ENCODE results near the gene GPR171. TPM values are rescaled to one million over a fixed set of nuclear protein-coding genes. Genes with fewer than 3 reads are reported as not detected.

Gene GPR171
- total and polyA plus RNA-seq, 2 donors (not counting 1 experiment from before 2014, with no cell fraction given): 0.75 to 1.1 TPM

DNA sequence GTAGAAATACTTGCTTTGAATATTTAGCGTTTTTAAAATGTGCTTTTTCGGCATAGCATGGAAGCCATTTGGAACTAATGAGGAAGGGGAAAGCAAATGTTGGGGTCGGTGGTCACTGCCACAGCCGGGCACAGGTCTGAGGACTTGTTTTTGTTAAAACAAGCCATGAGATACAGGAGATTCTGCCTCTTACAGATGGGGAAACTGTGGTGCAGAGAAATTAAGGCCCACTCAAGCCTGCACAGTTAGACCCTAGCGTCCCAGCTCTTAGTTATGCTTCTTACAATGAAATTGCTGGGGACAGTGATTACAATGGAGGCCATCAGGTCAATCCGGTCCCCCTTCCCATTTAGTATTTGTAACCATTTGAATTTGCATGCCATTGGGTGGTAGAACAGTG lies 2.5 kb upstream of the GPR171 start:
- no peak overlapping the region for H3K4me2 ChIP-seq (replicated peaks; ENCODE audit: low read depth, low read length, poor library complexity, severe bottlenecking)
- DNase-seq (no peak), ATAC-seq (ENCODE audit: low read depth) (no peak)
- Mint-ChIP-seq H3K27ac (no peak overlapping the region), H3K9me3 (ENCODE audit: insufficient read depth) (no peaks in the 10 kb centered on the region), H3K27me3 (peaks cover 4% of the 10 kb centered on the region), H3K4me1 (peaks cover under 1% of the 10 kb centered on the region), H3K4me3 (no peak overlapping the region)
- H3K9me3 ChIP-seq (ENCODE audit: control extremely low read depth in 1 of 3, control insufficient read depth in 2 of 3, insufficient read depth in 1 of 3, low read length in 2 of 3): no peaks in the 10 kb centered on the region
- ChIA-PET CTCF (interaction anchor here (1.7 kb wide), 1 partner anchor 37 kb away, joined by 5 read pairs; no protein-coding TSS in a partner anchor), POLR2A (no interaction called here)
- H3K27me3 ChIP-seq (replicated peaks in 1 of 4; ENCODE audit: control extremely low read depth in 1 of 4, control insufficient read depth in 3 of 4, insufficient read depth in 4 of 4, low read length in 3 of 4): no peaks in the 10 kb centered on the region
- H3K9ac ChIP-seq (ENCODE audit: low read length): no peak overlapping the region
- no peak overlapping the region for H3K4me3 ChIP-seq (ENCODE audit: control extremely low read depth in 1 of 5, extremely low read depth in 1 of 5, insufficient read depth in 1 of 5, low read depth in 2 of 5, low read length in 4 of 5)
- H3K36me3 ChIP-seq (replicated peaks in 1 of 2; ENCODE audit: control extremely low read depth in 1 of 2, control insufficient read depth in 1 of 2, extremely low read depth in 1 of 2, insufficient read depth in 2 of 2, low read length in 1 of 2): no peaks in the 10 kb centered on the region
- H3K27ac ChIP-seq (ENCODE audit: low read length in 2 of 2): no peak overlapping the region
- H3K4me1 ChIP-seq (ENCODE audit: control insufficient read depth in 2 of 2, insufficient read depth in 2 of 2, low read length in 2 of 2): no peaks in the 10 kb centered on the region
- no peaks in the 10 kb centered on the region for H3K79me2 ChIP-seq (ENCODE audit: control insufficient read depth, insufficient read depth, low read length)
- TF ChIP-seq EZH2 (IDR thresholded peaks at IDR 0.05; ENCODE audit: borderline replicate concordance, insufficient read depth, low read depth, low read length, poor library complexity, severe bottlenecking): no peak
- TF ChIP-seq, protein P1, sequence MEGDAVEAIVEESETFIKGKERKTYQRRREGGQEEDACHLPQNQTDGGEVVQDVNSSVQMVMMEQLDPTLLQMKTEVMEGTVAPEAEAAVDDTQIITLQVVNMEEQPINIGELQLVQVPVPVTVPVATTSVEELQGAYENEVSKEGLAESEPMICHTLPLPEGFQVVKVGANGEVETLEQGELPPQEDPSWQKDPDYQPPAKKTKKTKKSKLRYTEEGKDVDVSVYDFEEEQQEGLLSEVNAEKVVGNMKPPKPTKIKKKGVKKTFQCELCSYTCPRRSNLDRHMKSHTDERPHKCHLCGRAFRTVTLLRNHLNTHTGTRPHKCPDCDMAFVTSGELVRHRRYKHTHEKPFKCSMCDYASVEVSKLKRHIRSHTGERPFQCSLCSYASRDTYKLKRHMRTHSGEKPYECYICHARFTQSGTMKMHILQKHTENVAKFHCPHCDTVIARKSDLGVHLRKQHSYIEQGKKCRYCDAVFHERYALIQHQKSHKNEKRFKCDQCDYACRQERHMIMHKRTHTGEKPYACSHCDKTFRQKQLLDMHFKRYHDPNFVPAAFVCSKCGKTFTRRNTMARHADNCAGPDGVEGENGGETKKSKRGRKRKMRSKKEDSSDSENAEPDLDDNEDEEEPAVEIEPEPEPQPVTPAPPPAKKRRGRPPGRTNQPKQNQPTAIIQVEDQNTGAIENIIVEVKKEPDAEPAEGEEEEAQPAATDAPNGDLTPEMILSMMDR (IDR thresholded peaks at IDR 0.05): no peak
- intact Hi-C loops (cut with micrococcal nuclease): no loop called here
- no peaks in the 10 kb centered on the region for H4K20me1 ChIP-seq (ENCODE audit: control insufficient read depth, insufficient read depth, low read length, poor library complexity, severe bottlenecking)
- no peak overlapping the region for H2AFZ ChIP-seq (ENCODE audit: insufficient read depth, low read depth, low read length, poor library complexity, severe bottlenecking)
- WGBS (ENCODE audit: insufficient coverage): 96% methylated on average over 5 of the region's 6 CpGs

DNA sequence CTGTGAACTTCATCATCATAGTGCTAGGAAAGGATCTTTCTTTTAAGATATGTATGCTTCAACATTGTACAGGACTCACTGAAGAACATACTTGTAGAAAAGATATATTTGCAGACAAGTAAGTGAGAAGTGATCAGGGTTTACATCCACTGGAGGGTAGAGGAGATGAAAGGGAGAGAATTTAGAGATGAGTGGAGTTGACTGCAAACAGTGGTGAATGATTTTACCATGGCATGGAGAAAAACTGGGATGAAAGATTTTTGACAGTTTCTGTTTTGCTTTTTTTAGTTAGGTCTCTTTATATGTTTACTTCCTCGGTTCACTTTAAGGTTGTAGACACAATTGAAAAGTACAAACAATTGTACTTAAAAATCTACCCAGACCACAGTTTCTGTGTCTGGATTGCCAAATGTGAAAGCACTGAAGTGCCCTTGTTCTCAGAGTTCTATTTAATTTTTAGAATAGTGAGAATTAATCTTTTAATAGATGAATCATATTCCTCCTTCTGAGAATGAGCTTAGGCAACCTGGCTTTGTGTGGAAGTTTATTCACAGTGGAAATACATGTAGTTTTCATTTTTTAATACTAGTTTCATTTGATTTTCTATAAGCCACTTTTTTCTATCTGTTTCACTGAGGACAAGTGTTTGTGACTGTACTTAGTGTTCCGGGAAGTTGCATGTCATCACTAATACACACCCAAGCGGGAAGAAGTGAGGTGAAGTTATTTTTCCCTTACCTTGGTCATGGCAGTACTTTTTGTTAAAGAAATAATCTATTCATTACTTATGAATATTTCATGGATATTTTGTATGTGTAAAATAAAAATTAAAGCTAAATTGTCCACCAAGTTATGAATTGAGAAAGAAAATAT lies 1.8 kb upstream of the GPR171 start:
- Histone ChIP-seq H3K4me1 (ENCODE audit: control insufficient read depth in 2 of 2, insufficient read depth in 2 of 2, low read length in 2 of 2) (no peaks in the 10 kb centered on the region), H3K9me3 (ENCODE audit: control extremely low read depth in 1 of 3, control insufficient read depth in 2 of 3, insufficient read depth in 1 of 3, low read length in 2 of 3) (no peaks in the 10 kb centered on the region), H3K27ac (ENCODE audit: low read length in 2 of 2) (no peak overlapping the region), H3K36me3 (replicated peaks in 1 of 2; ENCODE audit: control extremely low read depth in 1 of 2, control insufficient read depth in 1 of 2, extremely low read depth in 1 of 2, insufficient read depth in 2 of 2, low read length in 1 of 2) (no peaks in the 10 kb centered on the region), H3K4me2 (replicated peaks; ENCODE audit: low read depth, low read length, poor library complexity, severe bottlenecking) (no peak overlapping the region), H3K4me3 (ENCODE audit: control extremely low read depth in 1 of 5, extremely low read depth in 1 of 5, insufficient read depth in 1 of 5, low read depth in 2 of 5, low read length in 4 of 5) (no peak overlapping the region), H2AFZ (ENCODE audit: insufficient read depth, low read depth, low read length, poor library complexity, severe bottlenecking) (no peak overlapping the region), H3K27me3 (replicated peaks in 1 of 4; ENCODE audit: control extremely low read depth in 1 of 4, control insufficient read depth in 3 of 4, insufficient read depth in 4 of 4, low read length in 3 of 4) (no peaks in the 10 kb centered on the region), H3K9ac (ENCODE audit: low read length) (no peak overlapping the region), H3K79me2 (ENCODE audit: control insufficient read depth, insufficient read depth, low read length) (no peaks in the 10 kb centered on the region), H4K20me1 (ENCODE audit: control insufficient read depth, insufficient read depth, low read length, poor library complexity, severe bottlenecking) (no peaks in the 10 kb centered on the region)
- no peak for DNase-seq
- no peak for TF ChIP-seq EZH2 (IDR thresholded peaks at IDR 0.05; ENCODE audit: borderline replicate concordance, insufficient read depth, low read depth, low read length, poor library complexity, severe bottlenecking)
- TF ChIP-seq, protein P1 (IDR thresholded peaks at IDR 0.05): no peak
- Mint-ChIP-seq H3K4me3 (no peak overlapping the region), H3K27me3 (peaks cover 4% of the 10 kb centered on the region), H3K4me1 (no peaks in the 10 kb centered on the region), H3K9me3 (ENCODE audit: insufficient read depth) (no peaks in the 10 kb centered on the region), H3K27ac (no peak overlapping the region)
- WGBS (ENCODE audit: insufficient coverage): no CpG with 5 or more reads among the region's 3 CpGs
- no peak for ATAC-seq (ENCODE audit: low read depth)
- ChIA-PET CTCF (interaction anchor here (1.7 kb wide), 1 partner anchor 37 kb away, joined by 5 read pairs; no protein-coding TSS in a partner anchor), POLR2A (no interaction called here)
- intact Hi-C loops (cut with micrococcal nuclease): no loop called here
